GM12892 (cell line): ENCODE results near the gene NOL4L.

Source experiments
- POLR2A ChIP-seq: IDR thresholded peaks from 2 replicates; pipeline ENCODE4 v1.6.1; 2011; ENCODE audit warnings: low read depth, low read length, control low read depth
- POLR2AphosphoS5 ChIP-seq: IDR thresholded peaks from 2 replicates; pipeline ENCODE4 v1.6.1; 2011; ENCODE audit warnings: low read depth, low read length, control low read depth
- TAF1 ChIP-seq: IDR thresholded peaks from 2 replicates; pipeline ENCODE4 v1.6.1; 2011; ENCODE audit warnings: low read depth, mild to moderate bottlenecking, control low read depth, low read length, borderline replicate concordance

GRCh38 chr20:32565735-32566032 is 19.4 kb downstream of the NOL4L start:
- TF ChIP-seq POLR2A, result no peak
- TF ChIP-seq TAF1, result no peak
- no peak for TF ChIP-seq POLR2AphosphoS5
